Measurements from ENCODE around the gene MRFAP1L1.

DNA sequence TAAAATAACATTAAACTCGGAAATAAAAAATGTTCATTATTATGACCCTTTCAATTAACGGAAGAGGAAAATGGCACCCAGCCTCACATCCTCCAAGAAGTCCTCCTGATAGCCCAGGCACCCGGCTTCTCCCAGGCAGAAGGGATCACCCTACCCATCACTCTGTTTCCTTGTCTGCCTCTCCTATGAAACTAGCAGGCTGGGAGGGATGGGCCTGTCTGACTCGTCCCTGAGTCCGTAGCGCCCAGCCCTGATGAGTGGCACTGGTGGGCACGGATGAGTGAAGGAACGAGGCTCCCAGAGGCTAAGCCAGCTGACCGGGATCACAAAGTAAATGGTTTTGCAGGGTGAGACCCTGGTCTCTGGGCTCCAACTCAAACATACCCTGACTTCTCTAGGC, 44.2 kb upstream of the MRFAP1L1 start:
- TF ChIP-seq, protein P1, sequence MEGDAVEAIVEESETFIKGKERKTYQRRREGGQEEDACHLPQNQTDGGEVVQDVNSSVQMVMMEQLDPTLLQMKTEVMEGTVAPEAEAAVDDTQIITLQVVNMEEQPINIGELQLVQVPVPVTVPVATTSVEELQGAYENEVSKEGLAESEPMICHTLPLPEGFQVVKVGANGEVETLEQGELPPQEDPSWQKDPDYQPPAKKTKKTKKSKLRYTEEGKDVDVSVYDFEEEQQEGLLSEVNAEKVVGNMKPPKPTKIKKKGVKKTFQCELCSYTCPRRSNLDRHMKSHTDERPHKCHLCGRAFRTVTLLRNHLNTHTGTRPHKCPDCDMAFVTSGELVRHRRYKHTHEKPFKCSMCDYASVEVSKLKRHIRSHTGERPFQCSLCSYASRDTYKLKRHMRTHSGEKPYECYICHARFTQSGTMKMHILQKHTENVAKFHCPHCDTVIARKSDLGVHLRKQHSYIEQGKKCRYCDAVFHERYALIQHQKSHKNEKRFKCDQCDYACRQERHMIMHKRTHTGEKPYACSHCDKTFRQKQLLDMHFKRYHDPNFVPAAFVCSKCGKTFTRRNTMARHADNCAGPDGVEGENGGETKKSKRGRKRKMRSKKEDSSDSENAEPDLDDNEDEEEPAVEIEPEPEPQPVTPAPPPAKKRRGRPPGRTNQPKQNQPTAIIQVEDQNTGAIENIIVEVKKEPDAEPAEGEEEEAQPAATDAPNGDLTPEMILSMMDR (IDR thresholded peaks at IDR 0.05; ENCODE audit: low read depth, low read length), result no peak
- no peak for TF ChIP-seq EZH2phosphoT487 (IDR thresholded peaks at IDR 0.05; ENCODE audit: low read depth)

Measured in OCI-LY3 (cell line).